ENCODE measurements around the gene AKAP13.

DNA sequence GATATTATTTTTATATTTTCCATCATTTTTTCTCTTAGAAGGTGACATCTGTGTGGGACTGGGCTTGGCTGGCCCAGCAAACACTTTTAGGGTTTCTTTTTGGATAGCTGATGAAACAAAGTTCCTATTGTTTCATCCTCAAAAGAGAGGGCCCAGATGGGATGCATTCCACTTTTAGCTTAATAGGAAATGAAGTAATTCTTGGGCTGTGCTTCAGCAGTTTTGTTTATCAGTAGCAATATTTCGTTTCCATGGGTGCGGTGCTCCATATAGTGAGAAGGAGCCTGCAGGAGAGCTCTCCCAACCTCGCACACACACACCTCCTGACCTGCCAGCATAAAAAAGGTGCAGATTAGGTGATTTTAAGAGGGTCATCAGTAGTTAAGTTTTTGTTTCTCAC lies 147.5 kb downstream of the AKAP13 start:
- TF ChIP-seq, protein P1, sequence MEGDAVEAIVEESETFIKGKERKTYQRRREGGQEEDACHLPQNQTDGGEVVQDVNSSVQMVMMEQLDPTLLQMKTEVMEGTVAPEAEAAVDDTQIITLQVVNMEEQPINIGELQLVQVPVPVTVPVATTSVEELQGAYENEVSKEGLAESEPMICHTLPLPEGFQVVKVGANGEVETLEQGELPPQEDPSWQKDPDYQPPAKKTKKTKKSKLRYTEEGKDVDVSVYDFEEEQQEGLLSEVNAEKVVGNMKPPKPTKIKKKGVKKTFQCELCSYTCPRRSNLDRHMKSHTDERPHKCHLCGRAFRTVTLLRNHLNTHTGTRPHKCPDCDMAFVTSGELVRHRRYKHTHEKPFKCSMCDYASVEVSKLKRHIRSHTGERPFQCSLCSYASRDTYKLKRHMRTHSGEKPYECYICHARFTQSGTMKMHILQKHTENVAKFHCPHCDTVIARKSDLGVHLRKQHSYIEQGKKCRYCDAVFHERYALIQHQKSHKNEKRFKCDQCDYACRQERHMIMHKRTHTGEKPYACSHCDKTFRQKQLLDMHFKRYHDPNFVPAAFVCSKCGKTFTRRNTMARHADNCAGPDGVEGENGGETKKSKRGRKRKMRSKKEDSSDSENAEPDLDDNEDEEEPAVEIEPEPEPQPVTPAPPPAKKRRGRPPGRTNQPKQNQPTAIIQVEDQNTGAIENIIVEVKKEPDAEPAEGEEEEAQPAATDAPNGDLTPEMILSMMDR (IDR thresholded peaks at IDR 0.05) = no peak
- TF ChIP-seq POLR2AphosphoS5 (IDR thresholded peaks at IDR 0.05) (no peak), POLR2A (IDR thresholded peaks at IDR 0.05) (no peak)

Data from breast epithelium (tissue), 3 donors.